ENCODE results near the gene TRIM13.
"Not testable (repeated sequence)": the region's sequence is repeated elsewhere in the genome, so short reads cannot be mapped to it uniquely, and the experiment has no call there.

The TRIM13 gene

GRCh38 chr13:49997955-49998354, 1.1 kb downstream of the TRIM13 start:
- DNase-seq (ENCODE audit: low spot score): no peak

- DNase-seq (ENCODE audit: low spot score): no peak
These were observed 2.1 kb downstream of the TRIM13 start for GRCh38 chr13:49998714-49999624.

GRCh38 chr13:50001287-50001686, 4.4 kb downstream of the TRIM13 start:
- no peak for DNase-seq (ENCODE audit: low spot score)

GRCh38 chr13:50006426-50007135, 9.7 kb downstream of the TRIM13 start:
- DNase-seq (ENCODE audit: low spot score): no peak

- DNase-seq (ENCODE audit: low spot score): peak; percentile 78
These were observed 14.6 kb downstream of the TRIM13 start for GRCh38 chr13:50011461-50011860.

- no peak for DNase-seq (ENCODE audit: low spot score)
These were observed 15.7 kb downstream of the TRIM13 start for GRCh38 chr13:50012396-50013169.

- no peak for DNase-seq (ENCODE audit: low spot score)
These were observed 17.5 kb downstream of the TRIM13 start for GRCh38 chr13:50014386-50014785.

- no peak for DNase-seq (ENCODE audit: low spot score)
These were observed 18.4 kb downstream of the TRIM13 start, which contains the start of gene KCNRG for GRCh38 chr13:50015258-50015657. KCNRG (plus strand) TSS chr13:50015444; CDS start chr13:50015494, 50 bp downstream.

- no peak for DNase-seq (ENCODE audit: low spot score)
These were observed 18.9 kb downstream of the TRIM13 start for GRCh38 chr13:50015750-50016149.

GRCh38 chr13:50016444-50016843, 19.6 kb downstream of the TRIM13 start:
- no peak for DNase-seq (ENCODE audit: low spot score)

GRCh38 chr13:50017819-50018218, 21.0 kb downstream of the TRIM13 start:
- DNase-seq (ENCODE audit: low spot score): no peak

- no peak for DNase-seq (ENCODE audit: low spot score)
These were observed 28.6 kb downstream of the TRIM13 start for GRCh38 chr13:50025436-50025835.

GRCh38 chr13:50026788-50027473, 30.1 kb downstream of the TRIM13 start:
- DNase-seq (ENCODE audit: low spot score): no peak

- DNase-seq (ENCODE audit: low spot score): no peak
These were observed 33.5 kb downstream of the TRIM13 start for GRCh38 chr13:50030315-50030714.

GRCh38 chr13:50033725-50034124, 36.9 kb downstream of the TRIM13 start:
- DNase-seq (ENCODE audit: low spot score): no peak

GRCh38 chr13:50037788-50038187, 40.9 kb downstream of the TRIM13 start:
- DNase-seq (ENCODE audit: low spot score): no peak

GRCh38 chr13:50038266-50038665, 41.4 kb downstream of the TRIM13 start:
- no peak for DNase-seq (ENCODE audit: low spot score)

GRCh38 chr13:50052478-50052877, 55.6 kb downstream of the TRIM13 start:
- DNase-seq (ENCODE audit: low spot score): no peak

- DNase-seq (ENCODE audit: low spot score): no peak
These were observed 57.0 kb downstream of the TRIM13 start for GRCh38 chr13:50053844-50054243.

GRCh38 chr13:50055454-50055853, 58.6 kb downstream of the TRIM13 start:
- no peak for DNase-seq (ENCODE audit: low spot score)

GRCh38 chr13:50060718-50061117, 63.9 kb downstream of the TRIM13 start:
- DNase-seq (ENCODE audit: low spot score): no peak

GRCh38 chr13:50062336-50062735, 65.5 kb downstream of the TRIM13 start:
- DNase-seq (ENCODE audit: low spot score): not testable (repeated sequence)
